ENCODE data around the gene COQ8B. TPM values are rescaled to one million over a fixed set of nuclear protein-coding genes. Genes with fewer than 3 reads are reported as not detected.

The COQ8B gene
- total RNA-seq, 4 donors from 2014 or later = 40.2 to 58.7 (median 44.1) TPM

DNA sequence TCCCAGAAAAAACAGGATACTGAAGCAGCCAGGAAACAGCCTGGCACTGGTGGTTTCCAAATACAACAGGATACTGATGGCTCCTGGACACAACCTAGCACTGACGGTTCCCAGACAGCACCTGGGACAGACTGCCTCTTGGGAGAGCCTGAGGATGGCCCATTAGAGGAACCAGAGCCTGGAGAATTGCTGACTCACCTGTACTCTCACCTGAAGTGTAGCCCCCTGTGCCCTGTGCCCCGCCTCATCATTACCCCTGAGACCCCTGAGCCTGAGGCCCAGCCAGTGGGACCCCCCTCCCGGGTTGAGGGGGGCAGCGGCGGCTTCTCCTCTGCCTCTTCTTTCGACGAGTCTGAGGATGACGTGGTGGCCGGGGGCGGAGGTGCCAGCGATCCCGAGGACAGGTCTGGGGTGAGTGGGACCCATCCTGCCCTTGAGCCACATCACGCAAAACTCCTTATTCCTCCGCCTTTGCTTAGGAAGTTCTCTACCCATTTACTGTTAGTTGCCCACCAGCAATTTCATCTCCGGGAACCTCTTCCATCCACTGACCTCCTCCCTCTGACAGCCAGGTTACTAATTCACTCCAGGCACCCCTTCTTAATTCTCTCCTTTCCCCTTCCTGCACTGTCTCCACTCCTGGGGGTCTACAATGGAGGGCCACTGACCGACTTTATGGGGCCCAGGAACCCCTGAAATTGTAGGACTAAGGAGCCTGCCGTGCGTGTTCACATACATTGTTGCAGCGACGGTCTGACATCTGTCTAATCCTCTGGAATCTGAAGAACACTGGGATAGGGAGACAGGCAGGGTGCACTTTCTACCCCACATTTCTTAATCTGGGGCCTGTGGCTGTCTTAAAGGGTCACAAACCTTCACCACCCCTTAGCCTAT, 1.4 kb upstream of the COQ8B start:
- intact Hi-C loops (cut with DNase I; ENCODE audit: low total_unique reads) = no loop called here
- peak overlapping the region; percentile 79 for H3K4me3 ChIP-seq (ENCODE audit: low read depth, poor library complexity, severe bottlenecking)
- WGBS, 2 donors = 15 to 33% methylated on average over 18 to 20 of the region's 20 CpGs
- TF ChIP-seq, protein P1, sequence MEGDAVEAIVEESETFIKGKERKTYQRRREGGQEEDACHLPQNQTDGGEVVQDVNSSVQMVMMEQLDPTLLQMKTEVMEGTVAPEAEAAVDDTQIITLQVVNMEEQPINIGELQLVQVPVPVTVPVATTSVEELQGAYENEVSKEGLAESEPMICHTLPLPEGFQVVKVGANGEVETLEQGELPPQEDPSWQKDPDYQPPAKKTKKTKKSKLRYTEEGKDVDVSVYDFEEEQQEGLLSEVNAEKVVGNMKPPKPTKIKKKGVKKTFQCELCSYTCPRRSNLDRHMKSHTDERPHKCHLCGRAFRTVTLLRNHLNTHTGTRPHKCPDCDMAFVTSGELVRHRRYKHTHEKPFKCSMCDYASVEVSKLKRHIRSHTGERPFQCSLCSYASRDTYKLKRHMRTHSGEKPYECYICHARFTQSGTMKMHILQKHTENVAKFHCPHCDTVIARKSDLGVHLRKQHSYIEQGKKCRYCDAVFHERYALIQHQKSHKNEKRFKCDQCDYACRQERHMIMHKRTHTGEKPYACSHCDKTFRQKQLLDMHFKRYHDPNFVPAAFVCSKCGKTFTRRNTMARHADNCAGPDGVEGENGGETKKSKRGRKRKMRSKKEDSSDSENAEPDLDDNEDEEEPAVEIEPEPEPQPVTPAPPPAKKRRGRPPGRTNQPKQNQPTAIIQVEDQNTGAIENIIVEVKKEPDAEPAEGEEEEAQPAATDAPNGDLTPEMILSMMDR (IDR thresholded peaks at IDR 0.05) = no peak
- TF ChIP-seq POLR2A (IDR thresholded peaks at IDR 0.05) = no peak
- DNase-seq (ENCODE audit: low spot score in 2 of 2) = peak; percentile 59 to 90

DNA sequence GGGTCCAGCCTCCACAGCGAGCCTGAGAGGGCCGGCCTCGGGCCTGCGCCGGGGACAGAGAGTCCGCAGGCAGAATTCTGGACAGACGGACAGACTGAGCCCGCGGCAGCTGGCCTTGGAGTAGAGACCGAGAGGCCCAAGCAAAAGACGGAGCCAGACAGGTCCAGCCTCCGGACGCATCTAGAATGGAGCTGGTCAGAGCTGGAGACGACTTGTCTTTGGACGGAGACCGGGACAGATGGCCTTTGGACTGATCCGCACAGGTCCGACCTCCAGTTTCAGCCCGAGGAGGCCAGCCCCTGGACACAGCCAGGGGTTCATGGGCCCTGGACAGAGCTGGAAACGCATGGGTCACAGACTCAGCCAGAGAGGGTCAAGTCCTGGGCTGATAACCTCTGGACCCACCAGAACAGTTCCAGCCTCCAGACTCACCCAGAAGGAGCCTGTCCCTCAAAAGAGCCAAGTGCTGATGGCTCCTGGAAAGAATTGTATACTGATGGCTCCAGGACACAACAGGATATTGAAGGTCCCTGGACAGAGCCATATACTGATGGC, 716 bp upstream of the COQ8B start:
- intact Hi-C loops (cut with DNase I; ENCODE audit: low total_unique reads) = no loop called here
- peak; percentile 49 to 92 for DNase-seq (ENCODE audit: low spot score in 2 of 2)
- TF ChIP-seq, protein P1 (IDR thresholded peaks at IDR 0.05) = no peak
- no peak for TF ChIP-seq POLR2A (IDR thresholded peaks at IDR 0.05)
- 0 to 2% methylated on average over 6 to 17 of the region's 20 CpGs for WGBS, 2 donors
- H3K4me3 ChIP-seq (ENCODE audit: low read depth, poor library complexity, severe bottlenecking) = peak overlapping the region; percentile 79

DNA sequence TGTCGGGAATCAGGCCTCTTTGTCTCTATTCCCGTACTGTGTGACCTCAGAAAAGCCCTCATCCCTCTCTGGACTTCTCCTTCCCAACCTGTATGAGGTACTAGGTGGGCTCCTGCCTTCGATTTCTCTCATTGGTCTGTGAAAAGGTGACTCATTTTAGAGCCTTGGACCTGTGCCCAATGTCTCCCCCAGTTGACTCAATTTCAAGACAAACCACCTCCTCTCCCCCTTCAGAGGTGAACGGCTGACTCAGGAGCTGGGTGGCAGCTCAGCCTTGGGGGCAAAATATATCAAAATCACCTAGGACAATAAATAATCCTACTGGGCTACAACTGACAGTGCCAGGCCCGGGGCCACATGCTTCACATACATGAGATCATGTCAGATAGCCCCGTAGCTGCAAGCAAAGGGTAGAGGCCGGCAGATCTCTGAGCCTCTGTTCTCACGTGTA, 630 bp downstream of the COQ8B start:
- TF ChIP-seq POLR2A (IDR thresholded peaks at IDR 0.05) = no peak
- TF ChIP-seq, protein P1 (IDR thresholded peaks at IDR 0.05) = no peak
- WGBS, 2 donors = 0 to 5% methylated on average over 8 of the region's 8 CpGs
- DNase-seq (ENCODE audit: low spot score in 2 of 2) = peak in 1 of 2 donors; percentile 76
- intact Hi-C loops (cut with DNase I; ENCODE audit: low total_unique reads) = no loop called here
- H3K4me3 ChIP-seq (ENCODE audit: low read depth, poor library complexity, severe bottlenecking) = peak overlapping the region; percentile 23

DNA sequence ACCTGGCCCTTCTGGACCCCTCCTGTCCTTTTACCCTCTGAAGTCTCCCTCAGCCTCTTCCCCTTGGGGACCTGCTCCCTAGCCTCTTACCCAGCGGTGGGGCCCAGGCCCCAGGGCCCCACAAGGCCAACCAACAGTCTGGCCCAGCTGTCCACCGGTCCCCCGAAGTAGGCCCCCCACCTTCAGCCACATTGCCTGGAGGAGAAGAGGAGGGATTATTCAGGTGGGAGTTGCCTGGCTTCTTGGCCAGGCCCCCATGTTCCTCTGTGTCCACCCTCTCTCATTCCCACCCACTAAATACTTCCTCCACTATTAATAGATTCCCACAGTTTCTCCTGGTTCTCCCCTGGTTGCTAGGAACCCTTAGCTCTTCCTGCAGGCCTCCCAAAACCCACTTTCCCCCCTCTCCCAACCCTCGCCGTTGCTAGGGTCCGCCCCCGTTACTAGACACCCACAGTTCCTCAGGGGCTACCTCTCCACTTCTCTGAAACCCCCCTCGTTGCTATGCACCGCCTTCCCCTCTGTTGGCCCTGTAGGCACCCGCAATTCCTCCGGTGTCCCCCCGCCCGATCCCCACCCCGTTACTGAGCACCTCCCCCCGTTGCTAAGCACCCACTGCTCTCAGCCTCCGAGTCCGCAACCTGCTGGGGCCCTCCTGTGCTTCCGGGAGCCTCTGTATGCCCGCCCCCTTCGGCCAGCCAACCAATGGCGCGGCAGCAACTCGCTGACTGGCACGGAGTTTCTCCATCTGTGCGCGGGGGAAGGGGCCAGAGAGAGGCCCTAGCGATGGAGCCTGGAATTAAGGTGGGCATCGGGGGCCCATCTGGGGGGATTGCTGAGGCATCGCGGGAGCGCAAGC, 2.0 kb downstream of the COQ8B start:
- intact Hi-C loops (cut with DNase I; ENCODE audit: low total_unique reads) = no loop called here

DNA sequence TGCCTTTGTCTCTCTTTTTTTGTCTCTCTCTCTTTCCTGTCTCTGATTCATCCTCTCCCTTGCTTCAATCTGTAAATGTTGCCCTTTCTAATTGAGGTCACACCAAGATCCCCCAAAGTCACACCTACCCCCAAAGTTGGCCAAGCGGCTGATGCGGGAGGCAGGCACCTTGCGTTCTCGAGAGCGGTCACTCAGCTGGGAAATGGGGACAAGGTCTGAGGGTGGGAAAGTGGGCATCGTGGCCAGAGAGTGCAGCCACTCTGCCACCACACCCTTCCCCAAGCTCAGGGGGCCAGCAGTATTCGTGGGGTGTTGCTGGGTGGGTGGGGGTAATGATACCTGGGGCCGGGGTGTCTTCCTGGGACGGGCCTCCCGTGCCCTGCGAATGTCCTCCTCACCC, 2.7 kb downstream of the COQ8B start:
- TF ChIP-seq POLR2A (IDR thresholded peaks at IDR 0.05) = no peak
- TF ChIP-seq, protein P1 (IDR thresholded peaks at IDR 0.05) = no peak
- H3K4me3 ChIP-seq (ENCODE audit: low read depth, poor library complexity, severe bottlenecking) = no peak overlapping the region
- DNase-seq (ENCODE audit: low spot score in 2 of 2) = no peak
- intact Hi-C loops (cut with DNase I; ENCODE audit: low total_unique reads) = no loop called here
- WGBS, 2 donors = 82 to 84% methylated on average over 11 of the region's 11 CpGs

More for the DNA sequence above, 2.0 kb downstream of the COQ8B start:
- DNase-seq (ENCODE audit: low spot score in 2 of 2) = peak; percentile 93 to 99
- WGBS, 2 donors = 2 to 4% methylated on average over 28 to 31 of the region's 31 CpGs
- no peak for TF ChIP-seq POLR2A (IDR thresholded peaks at IDR 0.05)
- TF ChIP-seq, protein P1 (IDR thresholded peaks at IDR 0.05) = no peak
- H3K4me3 ChIP-seq (ENCODE audit: low read depth, poor library complexity, severe bottlenecking) = peak overlapping the region; percentile 27

Data from lower leg skin (tissue), 4 donors.